ENCODE data around the gene ECE1.

The ECE1 gene

DNA sequence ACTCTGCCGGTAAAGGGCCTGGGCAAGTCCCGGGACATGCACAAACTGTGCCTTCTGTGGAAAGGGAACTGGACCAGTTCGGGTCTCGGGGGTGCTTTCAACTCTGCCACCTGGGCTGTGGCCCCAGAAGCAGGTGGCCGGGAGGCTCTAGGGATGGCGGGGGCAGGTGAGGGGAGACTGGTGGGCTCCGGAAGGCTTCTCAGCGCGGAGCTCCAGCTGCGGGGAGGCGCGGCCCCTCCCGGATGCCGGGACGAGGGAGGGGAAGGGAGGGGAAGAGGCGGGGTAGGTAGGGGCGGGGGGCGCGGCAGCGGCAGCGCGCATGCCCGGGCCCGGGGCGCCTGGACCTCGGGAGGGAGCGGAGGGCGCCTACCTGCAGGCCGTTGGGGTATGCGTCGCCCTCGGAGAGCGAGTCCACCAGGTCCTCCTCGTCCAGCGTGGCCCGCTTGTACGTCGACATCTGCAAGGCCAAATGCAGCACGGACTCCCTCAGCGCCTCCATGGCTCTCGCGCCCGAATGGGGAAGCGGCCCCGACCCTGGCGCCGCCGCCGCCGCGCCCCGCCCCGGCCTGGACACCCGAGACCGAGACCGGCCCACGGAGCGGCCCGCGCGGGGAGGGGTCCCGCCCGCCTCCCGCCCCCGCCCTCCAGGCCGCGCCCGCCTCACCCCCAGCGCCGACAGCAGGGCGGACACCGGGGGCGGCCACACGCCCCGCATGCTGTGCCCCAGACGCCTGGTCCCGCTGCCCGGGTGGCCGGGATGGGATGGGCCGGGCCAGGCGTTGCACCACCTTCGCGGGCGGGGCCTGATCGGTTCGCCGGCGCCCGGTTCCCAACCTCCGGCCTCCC, at the start of gene ECE1:
ECE1 (minus strand) TSS at position 764 of the 846 bp plus-strand sequence; CDS start at position 715, 49 bp downstream.
- H3K4me3 ChIP-seq (ENCODE audit: control insufficient read depth, low read depth, low read length), result peak within 1 kb of the TSS; percentile 66
- TF ChIP-seq, protein P1, sequence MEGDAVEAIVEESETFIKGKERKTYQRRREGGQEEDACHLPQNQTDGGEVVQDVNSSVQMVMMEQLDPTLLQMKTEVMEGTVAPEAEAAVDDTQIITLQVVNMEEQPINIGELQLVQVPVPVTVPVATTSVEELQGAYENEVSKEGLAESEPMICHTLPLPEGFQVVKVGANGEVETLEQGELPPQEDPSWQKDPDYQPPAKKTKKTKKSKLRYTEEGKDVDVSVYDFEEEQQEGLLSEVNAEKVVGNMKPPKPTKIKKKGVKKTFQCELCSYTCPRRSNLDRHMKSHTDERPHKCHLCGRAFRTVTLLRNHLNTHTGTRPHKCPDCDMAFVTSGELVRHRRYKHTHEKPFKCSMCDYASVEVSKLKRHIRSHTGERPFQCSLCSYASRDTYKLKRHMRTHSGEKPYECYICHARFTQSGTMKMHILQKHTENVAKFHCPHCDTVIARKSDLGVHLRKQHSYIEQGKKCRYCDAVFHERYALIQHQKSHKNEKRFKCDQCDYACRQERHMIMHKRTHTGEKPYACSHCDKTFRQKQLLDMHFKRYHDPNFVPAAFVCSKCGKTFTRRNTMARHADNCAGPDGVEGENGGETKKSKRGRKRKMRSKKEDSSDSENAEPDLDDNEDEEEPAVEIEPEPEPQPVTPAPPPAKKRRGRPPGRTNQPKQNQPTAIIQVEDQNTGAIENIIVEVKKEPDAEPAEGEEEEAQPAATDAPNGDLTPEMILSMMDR (conservative IDR thresholded peaks at IDR 0.05; ENCODE audit: control insufficient read depth, insufficient read depth, low read depth, low read length), result no peak

DNA sequence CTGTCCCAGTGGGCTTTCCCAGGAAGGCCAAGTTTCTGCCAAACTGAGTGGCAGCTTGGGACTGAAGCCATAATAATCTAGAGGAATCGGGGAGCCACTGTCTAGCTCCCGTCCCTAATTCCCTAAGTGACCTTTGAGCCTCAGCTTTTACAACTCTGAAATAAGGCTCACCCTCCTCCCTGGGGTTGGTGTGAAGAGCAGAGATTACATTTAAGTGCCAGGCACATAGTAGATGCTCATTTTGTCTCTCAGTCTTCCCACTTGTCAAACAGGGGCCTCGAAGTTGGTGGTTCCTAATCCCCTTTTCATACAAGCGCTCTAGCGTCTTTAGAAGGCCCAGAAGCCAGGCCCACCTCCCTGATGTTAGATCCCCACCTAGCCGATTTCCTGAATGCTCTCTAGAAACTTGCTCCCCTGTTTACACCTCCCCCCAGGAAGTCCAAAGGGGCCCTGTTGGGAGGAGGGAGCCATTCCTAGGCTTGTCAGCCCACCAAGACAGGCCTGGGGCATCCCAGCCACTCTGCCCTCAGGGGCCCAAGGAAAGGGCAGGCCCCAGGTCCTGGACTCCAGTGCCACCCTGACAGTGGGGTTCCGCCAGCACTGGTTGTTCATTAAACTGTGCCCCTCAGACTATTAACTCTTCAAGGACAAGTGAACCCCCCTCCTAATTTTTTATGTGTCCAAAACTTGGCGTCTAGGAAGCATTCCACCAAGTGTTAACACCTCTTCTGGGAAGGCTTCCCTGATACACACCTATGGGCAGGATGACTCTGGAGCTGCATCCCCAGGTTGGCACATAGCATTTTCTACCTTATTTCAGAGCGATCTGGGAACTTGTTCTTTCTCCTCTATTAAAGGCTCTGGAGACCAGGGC, 49.3 kb upstream of the ECE1 start:
- TF ChIP-seq, protein P1 (conservative IDR thresholded peaks at IDR 0.05; ENCODE audit: control insufficient read depth, insufficient read depth, low read depth, low read length), result no peak
- no peak overlapping the region for H3K4me3 ChIP-seq (ENCODE audit: control insufficient read depth, low read depth, low read length)
- no peak for DNase-seq (ENCODE audit: low read depth)

More for the DNA sequence above, at the start of gene ECE1:
- DNase-seq (ENCODE audit: low read depth), result no peak

DNA sequence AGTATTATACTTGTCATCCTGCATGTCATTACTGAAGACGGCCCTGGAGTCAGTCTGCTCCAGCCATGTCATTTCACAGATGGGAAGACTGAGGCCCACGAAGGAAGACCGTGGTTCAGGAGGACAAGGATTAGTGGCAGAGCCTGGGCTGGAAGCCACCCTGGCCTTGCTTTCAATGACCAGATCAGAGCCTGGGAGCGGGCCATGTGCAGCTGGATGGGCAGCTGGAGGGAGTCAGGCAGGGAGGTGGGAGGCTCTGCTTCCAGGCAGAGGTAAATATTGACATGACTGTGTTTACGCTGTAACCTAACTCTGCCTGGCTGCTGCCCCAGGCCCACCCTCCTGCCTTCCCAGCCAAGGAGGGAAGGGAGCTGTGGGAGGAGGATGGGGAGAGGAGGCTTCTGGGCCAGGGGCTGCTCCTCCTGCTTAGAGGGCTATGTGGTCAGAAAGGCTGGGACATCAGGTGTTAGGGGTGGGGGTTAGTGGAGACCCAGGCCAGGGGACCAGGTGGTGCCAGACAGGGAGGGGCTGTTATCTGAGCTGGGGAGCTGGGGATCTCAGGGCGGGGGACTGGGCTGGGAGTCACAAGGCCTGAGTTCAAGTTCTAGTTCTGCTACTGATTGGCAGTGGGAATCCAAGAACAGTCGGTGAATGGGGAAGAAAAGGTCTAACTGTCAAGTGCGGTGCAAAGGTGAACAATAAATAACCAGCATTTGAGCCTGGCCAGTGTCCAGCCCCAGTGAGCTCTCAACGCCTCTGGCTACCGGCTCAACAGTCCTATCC, 48.5 kb upstream of the ECE1 start:
- peak; percentile 69 for DNase-seq (ENCODE audit: low read depth)
- no peak overlapping the region for H3K4me3 ChIP-seq (ENCODE audit: control insufficient read depth, low read depth, low read length)
- TF ChIP-seq, protein P1 (conservative IDR thresholded peaks at IDR 0.05; ENCODE audit: control insufficient read depth, insufficient read depth, low read depth, low read length), result no peak

DNA sequence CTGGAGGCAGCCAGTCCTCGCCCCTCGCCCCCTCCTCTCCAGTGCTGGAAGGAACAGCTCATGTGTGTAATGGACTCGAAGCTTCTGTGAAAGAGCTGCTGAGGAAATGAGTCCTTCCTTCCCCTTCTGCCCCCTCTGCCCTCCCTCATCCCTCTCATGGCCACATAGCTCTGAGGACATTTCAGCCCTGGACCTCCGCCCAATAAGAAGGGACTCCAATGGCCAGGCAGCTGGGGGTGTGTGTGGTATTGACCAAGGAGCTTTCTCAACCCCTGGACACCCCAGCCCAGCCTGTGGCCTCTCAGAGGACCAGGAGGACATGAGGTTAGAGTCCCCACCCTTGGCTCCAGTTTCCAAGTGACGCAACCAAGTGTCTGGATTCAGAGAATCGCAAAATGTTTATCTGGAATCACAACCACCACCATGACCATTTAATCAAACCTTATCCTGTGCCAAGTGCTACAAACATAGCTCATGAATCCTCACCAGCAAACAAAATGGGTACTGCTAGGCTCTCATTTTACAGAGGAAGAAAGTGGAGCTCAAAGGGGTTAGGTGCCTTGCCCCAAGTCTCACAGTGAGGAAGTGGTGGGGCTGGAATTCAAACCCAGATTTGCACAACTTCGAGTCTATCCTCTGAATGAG, 47.8 kb upstream of the ECE1 start:
- no peak overlapping the region for H3K4me3 ChIP-seq (ENCODE audit: control insufficient read depth, low read depth, low read length)
- peak; percentile 89 for DNase-seq (ENCODE audit: low read depth)
- TF ChIP-seq, protein P1 (conservative IDR thresholded peaks at IDR 0.05; ENCODE audit: control insufficient read depth, insufficient read depth, low read depth, low read length), result no peak

DNA sequence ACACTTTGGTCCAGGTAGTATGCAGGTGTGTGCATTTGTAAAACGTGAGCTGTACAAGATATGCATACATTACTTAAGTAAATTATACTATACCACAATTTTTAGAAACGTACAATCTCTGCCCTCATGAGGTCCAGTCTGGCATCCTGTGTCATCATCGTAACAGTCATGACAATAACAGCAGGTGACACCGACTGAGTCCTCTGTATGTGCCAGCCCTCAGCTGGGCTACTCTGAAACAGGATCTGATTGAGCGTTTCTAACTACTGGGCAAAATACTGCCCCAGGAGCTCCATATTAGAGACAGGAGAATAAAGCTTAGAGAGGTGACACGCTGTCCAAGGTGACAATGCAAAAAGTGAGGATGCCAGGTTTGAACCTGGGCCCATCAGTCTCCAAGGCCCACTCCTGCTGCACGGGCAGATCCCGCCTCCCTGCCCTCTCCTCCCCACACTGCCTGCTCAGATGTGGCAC, 47.2 kb upstream of the ECE1 start:
- H3K4me3 ChIP-seq (ENCODE audit: control insufficient read depth, low read depth, low read length), result no peak overlapping the region
- TF ChIP-seq, protein P1 (conservative IDR thresholded peaks at IDR 0.05; ENCODE audit: control insufficient read depth, insufficient read depth, low read depth, low read length), result no peak
- no peak for DNase-seq (ENCODE audit: low read depth)
